A549 (cell line): ENCODE measurements around the gene NXPH4.

ENCODE experiments used
- CHD2 ChIP-seq: fragments of 150-350 bp; IDR thresholded peaks from 2 replicates; pipeline ENCODE4 v1.6.1; 2014; ENCODE audit warnings: low read length; ENCODE audit not compliant: partially characterized antibody
- CTCF ChIP-seq: fragments of >200 bp; sonication (Bioruptor Twin); formaldehyde crosslinking; IDR thresholded peaks from 3 replicates; pipeline ENCODE4 v1.5.1; 2016
- FOSL2 ChIP-seq, 2 experiments: fragments of 450-650 bp in 1 of 2; fragments of >200 bp in 1 of 2; sonication (Bioruptor Twin) in 1 of 2; formaldehyde crosslinking; IDR thresholded peaks; 2 replicates each; pipeline versions ENCODE4 v1.5.0 to v1.6.1; 2016 to 2020; ENCODE audit warnings: mild to moderate bottlenecking in 1 of 2, moderate library complexity in 1 of 2
- GATA3 ChIP-seq: IDR thresholded peaks from 2 replicates; pipeline ENCODE4 v1.6.1; 2012; ENCODE audit warnings: borderline replicate concordance
- HEYL ChIP-seq: fragments of 250-450 bp; sonication (Bioruptor Pico); IDR thresholded peaks from 2 replicates; pipeline ENCODE4 v1.8.0; 2021; ENCODE audit warnings: mild to moderate bottlenecking, moderate library complexity
- HMGXB4 ChIP-seq: fragments of 250-450 bp; sonication (Bioruptor Pico); IDR thresholded peaks from 2 replicates; pipeline ENCODE4 v1.5.0; 2021; ENCODE audit warnings: mild to moderate bottlenecking, moderate library complexity, borderline replicate concordance
- HOXA7 ChIP-seq: fragments of 250-450 bp; sonication (Bioruptor Pico); IDR thresholded peaks from 2 replicates; pipeline ENCODE4 v1.5.0; 2020; ENCODE audit warnings: mild to moderate bottlenecking, moderate library complexity
- JUNB ChIP-seq: fragments of >200 bp; sonication (Bioruptor Twin); formaldehyde crosslinking; IDR thresholded peaks from 2 replicates; pipeline ENCODE4 v1.6.1; 2016
- KDM1A ChIP-seq: fragments of 200-600 bp; sonication (generic); IDR thresholded peaks from 2 replicates; pipeline ENCODE4 v1.6.1; 2016; ENCODE audit warnings: low read depth, mild to moderate bottlenecking
- POLR2A ChIP-seq: IDR thresholded peaks from 2 replicates; pipeline ENCODE4 v1.6.1; 2012; ENCODE audit warnings: mild to moderate bottlenecking, low read length
- RAD21 ChIP-seq, 2 experiments: fragments of >200 bp in 1 of 2; sonication (Bioruptor Twin) in 1 of 2; formaldehyde crosslinking in 1 of 2; IDR thresholded peaks in 1 of 2; conservative IDR thresholded peaks in 1 of 2; 2 replicates in 1 of 2; 3 replicates in 1 of 2; pipeline ENCODE4 v1.6.1; 2012 to 2018; ENCODE audit warnings: inconsistent platforms in 1 of 2
- RNF2 ChIP-seq: fragments of 200-600 bp; sonication (generic); IDR thresholded peaks from 2 replicates; pipeline ENCODE4 v1.6.1; 2016; ENCODE audit warnings: low read depth, mild to moderate bottlenecking, antibody characterized with exemption, moderate library complexity, borderline replicate concordance

DNA sequence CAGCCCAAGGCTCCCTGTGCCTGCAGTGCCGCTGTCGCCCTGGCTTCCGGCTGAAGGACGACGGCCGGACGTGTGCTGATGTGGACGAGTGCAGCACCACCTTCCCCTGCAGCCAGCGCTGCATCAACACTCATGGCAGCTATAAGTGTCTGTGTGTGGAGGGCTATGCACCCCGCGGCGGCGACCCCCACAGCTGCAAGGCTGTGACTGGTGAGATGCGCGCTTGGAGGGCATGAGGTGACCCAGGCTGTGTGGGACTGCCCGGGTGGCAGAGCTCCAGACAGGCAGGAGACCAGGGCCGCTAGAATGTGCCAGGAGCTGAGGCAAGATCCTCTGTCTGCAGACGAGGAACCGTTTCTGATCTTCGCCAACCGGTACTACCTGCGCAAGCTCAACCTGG, 19.6 kb upstream of the NXPH4 start:
- TF ChIP-seq CTCF, result no peak
- TF ChIP-seq GATA3, result no peak
- TF ChIP-seq KDM1A, result no peak
- no peak for TF ChIP-seq HOXA7 (CRISPR knock-in tag)
- no peak for TF ChIP-seq JUNB
- no peak for TF ChIP-seq POLR2A
- no peak for TF ChIP-seq CHD2
- TF ChIP-seq RAD21 (conservative IDR thresholded peaks at IDR 0.05 in 1 of 2, IDR thresholded peaks at IDR 0.05 in 1 of 2), result no peak
- TF ChIP-seq HMGXB4 (CRISPR knock-in tag), result no peak
- TF ChIP-seq HEYL (CRISPR knock-in tag), result no peak
- TF ChIP-seq FOSL2 (IDR thresholded peaks at IDR 0.05), result no peak
- TF ChIP-seq FOSL2 (CRISPR knock-in tag; IDR thresholded peaks at IDR 0.05), result no peak
- no peak for TF ChIP-seq RNF2
